Nephron progenitor cell (in vitro differentiated cells): Measurements from ENCODE around the gene HES2.
"Not testable (repeated sequence)": the region's sequence is repeated elsewhere in the genome, so short reads cannot be mapped to it uniquely, and the experiment has no call there.

ENCODE experiments used
- DNase-seq: peaks from one replicate; pipeline ENCODE4 v3.0.0; 2021
- H3K27ac Mint-ChIP-seq: 2 replicates; pipeline ENCODE4 v1.8.0; 2021; ENCODE audit warnings: mild to moderate bottlenecking, moderate library complexity, mixed read lengths
- H3K27me3 Mint-ChIP-seq: 2 replicates; pipeline ENCODE4 v1.8.0; 2021; ENCODE audit warnings: mild to moderate bottlenecking, low read depth, mixed read lengths; ENCODE audit not compliant: poor library complexity
- H3K36me3 Mint-ChIP-seq: 2 replicates; pipeline ENCODE4 v1.8.0; 2021; ENCODE audit warnings: low read depth, mixed read lengths
- H3K4me1 Mint-ChIP-seq: 2 replicates; pipeline ENCODE4 v1.8.0; 2021; ENCODE audit warnings: mixed read lengths
- H3K4me3 Mint-ChIP-seq: 2 replicates; pipeline ENCODE4 v1.8.0; 2021; ENCODE audit warnings: mild to moderate bottlenecking, moderate library complexity, mixed read lengths
- H3K9me3 Mint-ChIP-seq: 2 replicates; pipeline ENCODE4 v1.8.0; 2021; ENCODE audit warnings: mild to moderate bottlenecking, moderate library complexity, mixed read lengths
- TF ChIP-seq, protein P1 (sequence below): fragments of 200-600 bp; sonication (generic); IDR thresholded peaks from 2 replicates; pipeline ENCODE4 v1.5.0; 2021; ENCODE audit warnings: antibody characterized with exemption

HES2 gene

DNA sequence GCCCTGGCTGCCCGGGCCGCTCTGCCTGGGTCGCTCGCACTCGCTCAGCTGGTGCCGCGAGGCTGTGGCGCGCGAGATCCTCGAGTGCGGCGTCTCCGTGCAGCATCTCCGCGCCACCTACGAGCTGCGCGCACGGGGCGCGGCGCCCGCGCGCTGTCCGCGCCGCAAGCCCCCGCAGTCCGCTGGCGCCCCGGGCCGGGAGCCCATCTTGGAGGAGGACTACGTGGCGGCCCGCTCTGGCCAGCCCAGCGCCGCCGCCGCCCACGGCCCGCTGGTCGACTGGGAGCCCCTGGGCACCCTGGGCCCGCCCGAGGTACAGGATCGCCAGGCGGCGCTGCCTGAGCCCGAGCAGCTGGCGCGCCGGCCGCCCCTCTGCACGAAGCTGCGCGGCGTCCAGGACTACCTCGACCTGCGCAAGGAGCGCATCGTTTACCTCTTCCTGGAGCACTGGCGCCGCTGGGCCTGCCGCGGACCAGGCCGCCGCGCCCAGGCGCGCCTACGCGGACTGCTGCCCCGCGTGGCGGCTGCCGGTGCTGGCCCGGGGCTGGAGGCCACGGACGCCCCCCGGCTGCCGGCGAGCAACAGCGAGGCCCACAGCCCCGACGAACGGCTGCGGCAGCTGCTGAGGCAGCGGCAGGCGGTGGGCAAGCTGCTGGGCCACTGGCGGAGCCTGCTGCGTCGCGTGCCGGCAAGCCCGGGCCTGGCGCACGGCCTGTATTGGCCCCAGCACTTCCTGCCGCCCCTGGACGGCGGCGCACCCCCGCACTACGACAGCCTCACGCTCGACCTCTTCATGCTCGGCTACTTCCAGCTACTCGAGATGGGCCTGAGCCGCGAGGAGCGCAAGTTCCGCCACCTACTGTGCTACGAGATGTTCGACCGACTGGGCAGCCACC, 35.4 kb upstream of the HES2 start:
- Mint-ChIP-seq H3K27me3 (peaks cover 23% of the 10 kb centered on the region), H3K36me3 (no peaks in the 10 kb centered on the region), H3K4me3 (no peak overlapping the region), H3K4me1 (peaks cover 46% of the 10 kb centered on the region), H3K27ac (no peak overlapping the region), H3K9me3 (no peaks in the 10 kb centered on the region)
- DNase-seq, result no peak
- TF ChIP-seq, protein P1, sequence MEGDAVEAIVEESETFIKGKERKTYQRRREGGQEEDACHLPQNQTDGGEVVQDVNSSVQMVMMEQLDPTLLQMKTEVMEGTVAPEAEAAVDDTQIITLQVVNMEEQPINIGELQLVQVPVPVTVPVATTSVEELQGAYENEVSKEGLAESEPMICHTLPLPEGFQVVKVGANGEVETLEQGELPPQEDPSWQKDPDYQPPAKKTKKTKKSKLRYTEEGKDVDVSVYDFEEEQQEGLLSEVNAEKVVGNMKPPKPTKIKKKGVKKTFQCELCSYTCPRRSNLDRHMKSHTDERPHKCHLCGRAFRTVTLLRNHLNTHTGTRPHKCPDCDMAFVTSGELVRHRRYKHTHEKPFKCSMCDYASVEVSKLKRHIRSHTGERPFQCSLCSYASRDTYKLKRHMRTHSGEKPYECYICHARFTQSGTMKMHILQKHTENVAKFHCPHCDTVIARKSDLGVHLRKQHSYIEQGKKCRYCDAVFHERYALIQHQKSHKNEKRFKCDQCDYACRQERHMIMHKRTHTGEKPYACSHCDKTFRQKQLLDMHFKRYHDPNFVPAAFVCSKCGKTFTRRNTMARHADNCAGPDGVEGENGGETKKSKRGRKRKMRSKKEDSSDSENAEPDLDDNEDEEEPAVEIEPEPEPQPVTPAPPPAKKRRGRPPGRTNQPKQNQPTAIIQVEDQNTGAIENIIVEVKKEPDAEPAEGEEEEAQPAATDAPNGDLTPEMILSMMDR, result no peak

- H3K9me3 Mint-ChIP-seq, DNase-seq, H3K36me3 Mint-ChIP-seq, H3K4me3 Mint-ChIP-seq: not testable (repeated sequence)
- Mint-ChIP-seq H3K27me3 (peaks cover 23% of the 10 kb centered on the region), H3K27ac (peak overlapping the region; percentile 72), H3K4me1 (peaks cover 46% of the 10 kb centered on the region)
Observed at GRCh38 chr1:6453895-6454855, 34.5 kb upstream of the HES2 start.

DNA sequence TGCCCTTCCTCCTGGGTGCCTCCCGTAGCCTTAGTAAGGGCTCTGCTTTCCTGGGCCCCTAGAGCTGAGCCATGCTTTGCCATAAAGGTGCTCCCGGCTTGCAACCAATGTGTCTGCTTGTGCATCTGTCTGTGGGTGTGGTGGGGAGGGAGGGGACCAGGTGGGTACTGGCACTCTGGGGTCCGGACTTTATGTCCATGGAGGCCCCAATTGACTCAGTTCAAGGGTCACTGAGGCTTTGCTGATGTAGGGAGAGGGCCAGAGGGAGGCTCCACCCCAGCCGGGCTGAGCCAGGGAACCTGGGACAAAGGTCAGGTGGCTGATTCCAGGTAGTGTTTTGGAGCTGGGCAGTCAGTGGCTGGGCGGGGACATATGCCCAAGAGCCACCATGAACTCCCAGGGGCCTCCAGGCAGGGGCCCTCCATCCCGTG, 31.2 kb upstream of the HES2 start:
- Mint-ChIP-seq H3K27me3 (peaks cover 40% of the 10 kb centered on the region), H3K4me1 (peaks cover 36% of the 10 kb centered on the region), H3K27ac (no peak overlapping the region), H3K9me3 (no peaks in the 10 kb centered on the region), H3K36me3 (no peaks in the 10 kb centered on the region), H3K4me3 (peak overlapping the region; percentile 64)
- DNase-seq, result no peak
- TF ChIP-seq, protein P1, result no peak

GRCh38 chr1:6450486-6450885, 30.8 kb upstream of the HES2 start:
- peaks cover 40% of the 10 kb centered on the region for H3K27me3 Mint-ChIP-seq
- not testable (repeated sequence) for H3K36me3 Mint-ChIP-seq, H3K9me3 Mint-ChIP-seq, H3K27ac Mint-ChIP-seq, DNase-seq
- peak overlapping the region; percentile 64 for H3K4me3 Mint-ChIP-seq
- H3K4me1 Mint-ChIP-seq, result peaks cover 38% of the 10 kb centered on the region

- no peaks in the 10 kb centered on the region for H3K36me3 Mint-ChIP-seq
- no peaks in the 10 kb centered on the region for H3K9me3 Mint-ChIP-seq
- no peak for DNase-seq
- TF ChIP-seq, protein P1, result no peak
- peak overlapping the region; percentile 54 for H3K4me3 Mint-ChIP-seq
- no peak overlapping the region for H3K27ac Mint-ChIP-seq
- H3K4me1 Mint-ChIP-seq, result peaks cover 40% of the 10 kb centered on the region
- peaks cover 41% of the 10 kb centered on the region for H3K27me3 Mint-ChIP-seq
Observed at GRCh38 chr1:6450005-6450450, 30.3 kb upstream of the HES2 start.

DNA sequence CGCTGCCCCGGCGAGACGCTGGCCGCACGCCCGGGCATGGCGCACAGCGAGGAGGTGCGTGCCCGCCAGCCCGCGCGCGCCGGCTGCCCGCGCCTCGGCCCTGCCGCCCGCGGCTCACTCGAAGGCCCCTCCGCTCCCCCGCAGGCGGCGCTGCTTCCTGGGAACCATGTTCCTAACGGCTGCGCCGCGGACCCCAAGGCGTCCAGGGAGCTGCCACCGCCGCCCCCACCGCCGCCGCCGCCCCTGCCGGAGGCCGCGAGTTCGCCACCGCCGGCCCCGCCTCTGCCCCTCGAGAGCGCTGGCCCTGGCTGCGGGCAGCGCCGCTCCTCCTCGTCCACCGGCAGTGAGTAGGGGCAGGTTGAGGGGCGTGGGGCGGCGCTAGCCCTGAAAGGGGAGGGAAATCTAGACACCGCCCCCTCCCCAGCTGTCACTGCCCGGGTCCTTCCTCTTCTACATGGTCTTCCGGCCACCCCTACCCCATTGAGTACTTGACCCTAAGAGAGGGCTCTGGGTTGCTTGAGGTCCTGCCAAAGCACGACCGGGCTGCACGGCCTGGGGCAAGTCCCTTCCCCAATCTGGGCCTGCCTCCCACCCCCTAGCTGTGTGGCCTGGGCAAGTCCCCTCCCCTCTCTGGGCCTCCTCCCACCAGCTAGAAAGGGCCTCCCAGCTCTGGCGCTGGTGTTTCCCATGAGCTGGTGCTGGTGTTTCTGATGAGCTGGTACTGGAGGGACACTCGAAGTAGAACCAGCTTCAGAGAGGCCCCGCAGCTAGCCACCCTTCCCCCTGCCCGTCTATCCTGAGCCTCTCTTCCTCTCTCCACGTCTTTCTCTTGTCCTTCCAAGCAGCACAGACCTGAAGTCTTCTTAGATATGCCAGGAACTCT, 29.3 kb upstream of the HES2 start:
- H3K4me1 Mint-ChIP-seq, result peaks cover 50% of the 10 kb centered on the region
- no peaks in the 10 kb centered on the region for H3K36me3 Mint-ChIP-seq
- no peaks in the 10 kb centered on the region for H3K9me3 Mint-ChIP-seq
- peaks cover 48% of the 10 kb centered on the region for H3K27me3 Mint-ChIP-seq
- TF ChIP-seq, protein P1, result no peak
- no peak overlapping the region for H3K27ac Mint-ChIP-seq
- peak overlapping the region; percentile 54 for H3K4me3 Mint-ChIP-seq
- DNase-seq, result peak; percentile 77
